GM19193 (cell line): ENCODE results near the gene KCNK2.

Experiments used
- POLR2A ChIP-seq: IDR thresholded peaks from 4 replicates; pipeline ENCODE4 v1.6.1; 2011; ENCODE audit not compliant: insufficient read depth, insufficient read length; ENCODE audit errors: extremely low read depth

Gene KCNK2

GRCh38 chr1:215081661-215082531 is 641 bp upstream of the KCNK2 start:
- TF ChIP-seq POLR2A, result no peak

- no peak for TF ChIP-seq POLR2A
These were observed 935 bp downstream of the KCNK2 start for GRCh38 chr1:215083383-215083961.

- TF ChIP-seq POLR2A, result no peak
These were observed 2.1 kb downstream of the KCNK2 start for GRCh38 chr1:215084621-215085020.

- no peak for TF ChIP-seq POLR2A
These were observed 5.1 kb downstream of the KCNK2 start for GRCh38 chr1:215087603-215088002.

- TF ChIP-seq POLR2A, result no peak
These were observed 11.8 kb downstream of the KCNK2 start for GRCh38 chr1:215094381-215094780.

- no peak for TF ChIP-seq POLR2A
These were observed 13.0 kb downstream of the KCNK2 start for GRCh38 chr1:215095524-215095923.

GRCh38 chr1:215101511-215101910 is 19.0 kb downstream of the KCNK2 start:
- no peak for TF ChIP-seq POLR2A

GRCh38 chr1:215104283-215104682 is 21.7 kb downstream of the KCNK2 start:
- TF ChIP-seq POLR2A, result no peak

- no peak for TF ChIP-seq POLR2A
These were observed 23.5 kb downstream of the KCNK2 start for GRCh38 chr1:215106067-215106466.

- no peak for TF ChIP-seq POLR2A
These were observed 26.6 kb downstream of the KCNK2 start for GRCh38 chr1:215109171-215109570.

GRCh38 chr1:215111916-215112315 is 29.4 kb downstream of the KCNK2 start:
- no peak for TF ChIP-seq POLR2A

- no peak for TF ChIP-seq POLR2A
These were observed 31.2 kb downstream of the KCNK2 start for GRCh38 chr1:215113776-215114153.

- TF ChIP-seq POLR2A, result no peak
These were observed 31.8 kb downstream of the KCNK2 start for GRCh38 chr1:215114154-215114933.

- TF ChIP-seq POLR2A, result no peak
These were observed 33.2 kb downstream of the KCNK2 start for GRCh38 chr1:215115760-215116159.

- no peak for TF ChIP-seq POLR2A
These were observed 35.5 kb downstream of the KCNK2 start for GRCh38 chr1:215118081-215118480.
